GM15510 (cell line): Measurements from ENCODE around the gene RPL28.

ENCODE experiments used
- POLR2A ChIP-seq: IDR thresholded peaks from 3 replicates; pipeline ENCODE4 v1.6.1; 2011; ENCODE audit warnings: borderline replicate concordance; ENCODE audit not compliant: insufficient read length; ENCODE audit errors: extremely low read depth

RPL28 gene

GRCh38 chr19:55418185-55418584 lies 32.5 kb downstream of the RPL28 start:
- TF ChIP-seq POLR2A = no peak

- no peak for TF ChIP-seq POLR2A
Observed at GRCh38 chr19:55419103-55419502, 33.4 kb downstream of the RPL28 start.

- TF ChIP-seq POLR2A = no peak
Observed at GRCh38 chr19:55419624-55420236, 34.0 kb downstream of the RPL28 start.

GRCh38 chr19:55423225-55424005 lies 37.7 kb downstream of the RPL28 start:
- no peak for TF ChIP-seq POLR2A

GRCh38 chr19:55424518-55424917 lies 38.8 kb downstream of the RPL28 start:
- TF ChIP-seq POLR2A = no peak

- no peak for TF ChIP-seq POLR2A
Observed at GRCh38 chr19:55426042-55426441, 40.3 kb downstream of the RPL28 start.

GRCh38 chr19:55431183-55431582 lies 45.5 kb downstream of the RPL28 start:
- no peak for TF ChIP-seq POLR2A

- TF ChIP-seq POLR2A = no peak
Observed at GRCh38 chr19:55432241-55432959, 46.7 kb downstream of the RPL28 start.

GRCh38 chr19:55433292-55433691 lies 47.6 kb downstream of the RPL28 start:
- no peak for TF ChIP-seq POLR2A

- no peak for TF ChIP-seq POLR2A
Observed at GRCh38 chr19:55434356-55434919, 48.7 kb downstream of the RPL28 start.

GRCh38 chr19:55435020-55435419 lies 49.3 kb downstream of the RPL28 start:
- TF ChIP-seq POLR2A = no peak

- TF ChIP-seq POLR2A = no peak
Observed at GRCh38 chr19:55436847-55437246, 51.1 kb downstream of the RPL28 start.

- no peak for TF ChIP-seq POLR2A
Observed at GRCh38 chr19:55437410-55437809, 51.7 kb downstream of the RPL28 start.

- TF ChIP-seq POLR2A = no peak
Observed at GRCh38 chr19:55439052-55439451, 53.3 kb downstream of the RPL28 start.

- no peak for TF ChIP-seq POLR2A
Observed at GRCh38 chr19:55440411-55441105, 54.8 kb downstream of the RPL28 start.
